Activated CD4-positive, alpha-beta T cell treated with anti-CD3 and anti-CD28 coated beads for 4 hours (primary cell): ENCODE measurements around the gene DIP2C.
"Not testable (repeated sequence)": the region's sequence is repeated elsewhere in the genome, so short reads cannot be mapped to it uniquely, and the experiment has no call there.

ENCODE experiments used
- DNase-seq, 2 donors: peaks; one replicate each; pipeline ENCODE4 v3.0.0-alpha.2; 2020

Gene DIP2C

GRCh38 chr10:283140-283479 lies 406.4 kb downstream of the DIP2C start:
- DNase-seq = no peak

- no peak for DNase-seq
Measured at GRCh38 chr10:282294-283139, 407.0 kb downstream of the DIP2C start.

- no peak for DNase-seq
Measured at GRCh38 chr10:279655-280054, 409.8 kb downstream of the DIP2C start.

GRCh38 chr10:279232-279631 lies 410.2 kb downstream of the DIP2C start:
- DNase-seq = no peak

- DNase-seq = no peak
Measured at GRCh38 chr10:278707-279106, 410.8 kb downstream of the DIP2C start.

GRCh38 chr10:277963-278362 lies 411.5 kb downstream of the DIP2C start:
- no peak for DNase-seq

GRCh38 chr10:275680-276079 lies 413.8 kb downstream of the DIP2C start:
- DNase-seq = no peak

GRCh38 chr10:274866-275265 lies 414.6 kb downstream of the DIP2C start:
- no peak for DNase-seq

- DNase-seq = no peak
Measured at GRCh38 chr10:273088-273487, 416.4 kb downstream of the DIP2C start.

GRCh38 chr10:271722-272121 lies 417.7 kb downstream of the DIP2C start:
- DNase-seq = no peak

GRCh38 chr10:271201-271600 lies 418.3 kb downstream of the DIP2C start:
- DNase-seq = no peak

GRCh38 chr10:269440-270074 lies 419.9 kb downstream of the DIP2C start:
- DNase-seq = no peak

- DNase-seq = no peak
Measured at GRCh38 chr10:267705-268104, 421.8 kb downstream of the DIP2C start.

GRCh38 chr10:266974-267425 lies 422.5 kb downstream of the DIP2C start:
- DNase-seq = no peak

GRCh38 chr10:265816-266588 lies 423.5 kb downstream of the DIP2C start:
- DNase-seq = not testable (repeated sequence)

- DNase-seq = not testable (repeated sequence)
Measured at GRCh38 chr10:265074-265440, 424.4 kb downstream of the DIP2C start.

GRCh38 chr10:264160-265073 lies 425.1 kb downstream of the DIP2C start:
- DNase-seq = not testable (repeated sequence)

- DNase-seq = no peak
Measured at GRCh38 chr10:260819-261429, 428.5 kb downstream of the DIP2C start.

GRCh38 chr10:251982-252582 lies 437.4 kb downstream of the DIP2C start:
- no peak for DNase-seq

GRCh38 chr10:248307-248706 lies 441.2 kb downstream of the DIP2C start:
- no peak for DNase-seq

- no peak for DNase-seq
Measured at GRCh38 chr10:247480-247879, 442.0 kb downstream of the DIP2C start.

GRCh38 chr10:246431-246830 lies 443.0 kb downstream of the DIP2C start:
- DNase-seq = no peak
